CD4-positive, alpha-beta T cell (primary cell): ENCODE measurements around the gene AGAP1. TPM values are rescaled to one million over a fixed set of nuclear protein-coding genes. Genes with fewer than 3 reads are reported as not detected.

Source experiments
- ATAC-seq: fragments of 200-7000 bp; cut with Tn5 transposase; one replicate; pipeline ENCODE4 v1.10.0; 2022; ENCODE audit warnings: mild to moderate bottlenecking; ENCODE audit not compliant: poor library complexity
- CTCF ChIA-PET: fragments of 350-600 bp; sonication (Branson Sonifier 250); formaldehyde crosslinking; loops from one replicate; lab custom pipeline; 2021; ENCODE audit warnings: antibody characterized with exemption, inconsistent platforms; lab: Charles Lee
- POLR2A ChIA-PET: fragments of 350-600 bp; sonication (Branson Sonifier 250); formaldehyde crosslinking; loops from one replicate; lab custom pipeline; 2021; ENCODE audit warnings: antibody characterized with exemption, inconsistent platforms; lab: Charles Lee
- DNase-seq, 14 experiments: peaks; one replicate each; pipeline ENCODE4 v3.0.0-alpha.2; 2013 to 2020; ENCODE audit warnings: mixed read lengths in 2 of 14
- H3K27ac ChIP-seq, 2 donors: one replicate each; pipeline versions ENCODE4 v1.5.1 to v1.7.0; 2013; ENCODE audit warnings: low read length in 2 of 2, low read depth in 1 of 2, mild to moderate bottlenecking in 1 of 2
- H3K27me3 ChIP-seq, 2 experiments: 1 replicate in 1 of 2; 2 replicates in 1 of 2; pipeline versions ENCODE4 v1.6.1 to v1.7.0; 2013; ENCODE audit warnings: low read length in 2 of 2, control low read depth in 1 of 2, mild to moderate bottlenecking in 1 of 2, moderate library complexity in 1 of 2; ENCODE audit not compliant: insufficient read depth in 2 of 2, control insufficient read depth in 1 of 2
- H3K36me3 ChIP-seq: one replicate; pipeline ENCODE4 v1.6.1; 2013; ENCODE audit warnings: low read length, control low read depth; ENCODE audit not compliant: insufficient read depth
- H3K4me1 ChIP-seq: one replicate; pipeline ENCODE4 v1.6.1; 2013; ENCODE audit warnings: low read length, control low read depth; ENCODE audit not compliant: insufficient read depth
- H3K4me3 ChIP-seq: one replicate; pipeline ENCODE4 v1.5.1; 2013; ENCODE audit warnings: mild to moderate bottlenecking, low read length, moderate library complexity
- H3K9me3 ChIP-seq, 2 experiments: 1 replicate in 1 of 2; 2 replicates in 1 of 2; pipeline versions ENCODE4 v1.6.1 to v1.7.0; 2013; ENCODE audit warnings: low read length in 2 of 2, mild to moderate bottlenecking in 2 of 2, control low read depth in 1 of 2, moderate library complexity in 1 of 2; ENCODE audit not compliant: control insufficient read depth in 1 of 2, insufficient read depth in 1 of 2
- H3K27ac Mint-ChIP-seq: one replicate; pipeline ENCODE4 v1.8.0; 2020; ENCODE audit warnings: mixed read lengths
- H3K27me3 Mint-ChIP-seq: one replicate; pipeline ENCODE4 v1.8.0; 2021; ENCODE audit warnings: mixed read lengths
- H3K36me3 Mint-ChIP-seq: one replicate; pipeline ENCODE4 v1.8.0; 2021; ENCODE audit warnings: low read depth, mixed read lengths
- H3K4me1 Mint-ChIP-seq: one replicate; pipeline ENCODE4 v1.8.0; 2021; ENCODE audit warnings: low read depth, mixed read lengths
- H3K4me3 Mint-ChIP-seq: one replicate; pipeline ENCODE4 v1.8.0; 2020; ENCODE audit warnings: mild to moderate bottlenecking, mixed read lengths
- H3K9me3 Mint-ChIP-seq: one replicate; pipeline ENCODE4 v1.8.0; 2020; ENCODE audit warnings: mixed read lengths
- intact Hi-C, 2 experiments: fragments of 100-400 bp; cut with DNase I in 1 of 2; cut with micrococcal nuclease in 1 of 2; formaldehyde crosslinking; loops; one replicate each; pipeline versions ENCODE4 v1.15.1 to v1.9.0; 2023 to 2025; cut with DNase I, micrococcal nuclease
- total RNA-seq, 174 experiments: library from RNA in 2 of 174; stranded (reverse) in 2 of 174; gene quantifications; one replicate each; pipeline ENCODE4 v1.2.3 and lab custom pipeline; 2021 to 2026
- TF ChIP-seq, protein P1 (sequence below): fragments of 200-600 bp; IDR thresholded peaks from one replicate; pipeline ENCODE4 v1.8.0; 2022; ENCODE audit warnings: antibody characterized with exemption, mild to moderate bottlenecking

AGAP1 gene
- total RNA-seq, 2 experiments from 2014 or later, result 2.6 to 3.1 TPM

GRCh38 chr2:236109061-236109460 lies 615.2 kb downstream of the AGAP1 start:
- CTCF ChIA-PET, result no interaction called here
- H3K27ac ChIP-seq, result no peak overlapping the region

DNA sequence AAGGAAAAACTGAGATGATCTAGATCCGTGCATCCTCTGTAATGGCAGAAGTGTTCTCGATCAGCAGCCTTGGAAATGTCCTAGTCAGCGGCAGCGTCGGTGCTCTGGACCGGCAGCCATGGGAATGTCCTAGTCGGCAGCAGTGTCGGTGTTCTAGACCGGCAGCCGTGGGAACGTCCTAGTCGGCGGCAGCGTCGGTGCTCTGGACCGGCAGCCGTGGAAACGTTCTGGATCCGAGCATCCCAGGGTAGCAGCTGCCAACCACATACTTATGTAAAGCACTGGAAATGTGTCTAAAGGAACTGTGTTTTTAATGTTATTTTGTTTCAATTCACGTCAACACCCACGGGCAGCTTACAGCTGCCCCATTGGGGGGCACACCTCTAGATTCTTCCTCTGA lies 615.6 kb downstream of the AGAP1 start:
- Mint-ChIP-seq H3K9me3 (no peaks in the 10 kb centered on the region), H3K4me3 (no peak overlapping the region), H3K27me3 (peaks cover 22% of the 10 kb centered on the region), H3K27ac (no peak overlapping the region), H3K4me1 (no peaks in the 10 kb centered on the region), H3K36me3 (no peaks in the 10 kb centered on the region)
- intact Hi-C loops, result no loop called here
- no peak overlapping the region for H3K27ac ChIP-seq
- H3K36me3 ChIP-seq, result no peaks in the 10 kb centered on the region
- H3K4me1 ChIP-seq, result no peaks in the 10 kb centered on the region
- POLR2A ChIA-PET, result no interaction called here
- ATAC-seq (no peak), DNase-seq (no peak)
- H3K4me3 ChIP-seq, result no peak overlapping the region
- H3K9me3 ChIP-seq, result peaks cover 0 to 14% of the 10 kb centered on the region in 2 experiments
- TF ChIP-seq, protein P1, sequence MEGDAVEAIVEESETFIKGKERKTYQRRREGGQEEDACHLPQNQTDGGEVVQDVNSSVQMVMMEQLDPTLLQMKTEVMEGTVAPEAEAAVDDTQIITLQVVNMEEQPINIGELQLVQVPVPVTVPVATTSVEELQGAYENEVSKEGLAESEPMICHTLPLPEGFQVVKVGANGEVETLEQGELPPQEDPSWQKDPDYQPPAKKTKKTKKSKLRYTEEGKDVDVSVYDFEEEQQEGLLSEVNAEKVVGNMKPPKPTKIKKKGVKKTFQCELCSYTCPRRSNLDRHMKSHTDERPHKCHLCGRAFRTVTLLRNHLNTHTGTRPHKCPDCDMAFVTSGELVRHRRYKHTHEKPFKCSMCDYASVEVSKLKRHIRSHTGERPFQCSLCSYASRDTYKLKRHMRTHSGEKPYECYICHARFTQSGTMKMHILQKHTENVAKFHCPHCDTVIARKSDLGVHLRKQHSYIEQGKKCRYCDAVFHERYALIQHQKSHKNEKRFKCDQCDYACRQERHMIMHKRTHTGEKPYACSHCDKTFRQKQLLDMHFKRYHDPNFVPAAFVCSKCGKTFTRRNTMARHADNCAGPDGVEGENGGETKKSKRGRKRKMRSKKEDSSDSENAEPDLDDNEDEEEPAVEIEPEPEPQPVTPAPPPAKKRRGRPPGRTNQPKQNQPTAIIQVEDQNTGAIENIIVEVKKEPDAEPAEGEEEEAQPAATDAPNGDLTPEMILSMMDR, result no peak
- CTCF ChIA-PET, result no interaction called here
- peaks cover 0 to 4% of the 10 kb centered on the region in 2 experiments for H3K27me3 ChIP-seq

More at GRCh38 chr2:236109061-236109460, 615.2 kb downstream of the AGAP1 start:
- H3K9me3 ChIP-seq, result peaks cover 0 to 14% of the 10 kb centered on the region in 2 experiments
- no peaks in the 10 kb centered on the region for H3K4me1 Mint-ChIP-seq
- DNase-seq (no peak), ATAC-seq (no peak)
- intact Hi-C loops, result no loop called here
- no peaks in the 10 kb centered on the region for H3K9me3 Mint-ChIP-seq
- no peak overlapping the region for H3K4me3 ChIP-seq
- TF ChIP-seq, protein P1, result no peak
- no peak overlapping the region for H3K4me3 Mint-ChIP-seq
- H3K27me3 ChIP-seq, result peaks cover 0 to 4% of the 10 kb centered on the region in 2 experiments
- POLR2A ChIA-PET, result no interaction called here
- no peaks in the 10 kb centered on the region for H3K36me3 ChIP-seq
- no peaks in the 10 kb centered on the region for H3K36me3 Mint-ChIP-seq
- H3K27ac Mint-ChIP-seq, result no peak overlapping the region
- H3K27me3 Mint-ChIP-seq, result peaks cover 22% of the 10 kb centered on the region
- no peaks in the 10 kb centered on the region for H3K4me1 ChIP-seq

- Histone ChIP-seq H3K27ac (no peak overlapping the region), H3K4me1 (no peaks in the 10 kb centered on the region), H3K27me3 (peaks cover 0 to 3% of the 10 kb centered on the region in 2 experiments), H3K9me3 (peaks cover 0 to 11% of the 10 kb centered on the region in 2 experiments), H3K4me3 (no peak overlapping the region), H3K36me3 (no peaks in the 10 kb centered on the region)
- DNase-seq (no peak), ATAC-seq (no peak)
- intact Hi-C loops, result no loop called here
- TF ChIP-seq, protein P1, result no peak
- Mint-ChIP-seq H3K36me3 (no peaks in the 10 kb centered on the region), H3K4me1 (no peaks in the 10 kb centered on the region), H3K27me3 (peaks cover 29% of the 10 kb centered on the region), H3K9me3 (no peaks in the 10 kb centered on the region), H3K27ac (no peak overlapping the region), H3K4me3 (no peak overlapping the region)
- CTCF ChIA-PET, result no interaction called here
- POLR2A ChIA-PET, result no interaction called here
Observed at GRCh38 chr2:236112466-236112865, 618.6 kb downstream of the AGAP1 start.
